HepG2 (cell line): ENCODE measurements around the gene NME4. TPM values are rescaled to one million over a fixed set of nuclear protein-coding genes. Genes with fewer than 3 reads are reported as not detected.
A peak's percentile ranks its signal among the peaks of the same experiment; 100 is the strongest.

ENCODE experiments used
- ATRX ChIP-seq: sonication (generic); formaldehyde crosslinking; IDR thresholded peaks from 2 replicates; pipeline ENCODE4 v1.4.0; 2020; ENCODE audit warnings: missing genetic modification reagents, borderline replicate concordance
- BRD4 ChIP-seq: sonication (generic); formaldehyde crosslinking; IDR thresholded peaks from 2 replicates; pipeline ENCODE4 v1.4.0; 2020; ENCODE audit warnings: missing genetic modification reagents
- GRHL1 ChIP-seq: sonication (generic); formaldehyde crosslinking; conservative IDR thresholded peaks from 2 replicates; pipeline ENCODE4 v1.8.0; 2022; ENCODE audit warnings: missing genetic modification reagents
- KLF6 ChIP-seq: IDR thresholded peaks from 2 replicates; pipeline ENCODE4 v1.8.0; 2016; ENCODE audit warnings: missing biosample characterization, missing genetic modification reagents
- RELA ChIP-seq: sonication (generic); formaldehyde crosslinking; IDR thresholded peaks from 2 replicates; pipeline ENCODE4 v1.4.0; 2020; ENCODE audit warnings: missing genetic modification reagents
- RFX5 ChIP-seq: IDR thresholded peaks from 2 replicates; pipeline ENCODE4 v1.6.1; 2011; ENCODE audit warnings: low read depth, low read length, improper control_type of control experiment
- SALL2 ChIP-seq: sonication (generic); formaldehyde crosslinking; IDR thresholded peaks from 2 replicates; pipeline ENCODE4 v1.8.1; 2023; ENCODE audit warnings: mild to moderate bottlenecking, missing genetic modification reagents, inconsistent platforms
- SIX4 ChIP-seq: sonication (generic); formaldehyde crosslinking; IDR thresholded peaks from 2 replicates; pipeline ENCODE4 v1.4.0; 2020; ENCODE audit warnings: missing genetic modification reagents
- WIZ ChIP-seq: sonication (generic); formaldehyde crosslinking; IDR thresholded peaks from 2 replicates; pipeline ENCODE4 v1.5.1; 2020; ENCODE audit warnings: mild to moderate bottlenecking, missing genetic modification reagents
- ZBTB14 ChIP-seq: sonication (generic); formaldehyde crosslinking; IDR thresholded peaks from 2 replicates; pipeline ENCODE4 v1.4.0; 2020; ENCODE audit warnings: missing genetic modification reagents
- ZBTB38 ChIP-seq: sonication (generic); formaldehyde crosslinking; IDR thresholded peaks from 2 replicates; pipeline ENCODE4 v1.5.1; 2020; ENCODE audit warnings: mild to moderate bottlenecking, missing genetic modification reagents
- ZBTB39 ChIP-seq: sonication (generic); formaldehyde crosslinking; IDR thresholded peaks from 2 replicates; pipeline ENCODE4 v1.5.0; 2020; ENCODE audit warnings: missing genetic modification reagents
- ZBTB43 ChIP-seq: sonication (generic); formaldehyde crosslinking; conservative IDR thresholded peaks from 2 replicates; pipeline ENCODE4 v1.4.0; 2020; ENCODE audit warnings: missing genetic modification reagents
- ZFP90 ChIP-seq: sonication (generic); formaldehyde crosslinking; IDR thresholded peaks from 2 replicates; pipeline ENCODE4 v1.8.0; 2022; ENCODE audit warnings: missing genetic modification reagents, mild to moderate bottlenecking, inconsistent platforms, borderline replicate concordance
- ZMYM4 ChIP-seq: sonication (generic); formaldehyde crosslinking; IDR thresholded peaks from 2 replicates; pipeline ENCODE4 v1.8.1; 2023; ENCODE audit warnings: mild to moderate bottlenecking, missing genetic modification reagents
- ZNF124 ChIP-seq: sonication (generic); formaldehyde crosslinking; IDR thresholded peaks from 2 replicates; pipeline ENCODE4 v1.4.0; 2020; ENCODE audit warnings: missing genetic modification reagents
- ZNF343 ChIP-seq: sonication (generic); formaldehyde crosslinking; IDR thresholded peaks from 2 replicates; pipeline ENCODE4 v1.4.0; 2020; ENCODE audit warnings: mild to moderate bottlenecking, missing genetic modification reagents
- ZNF430 ChIP-seq: sonication (generic); formaldehyde crosslinking; IDR thresholded peaks from 2 replicates; pipeline ENCODE4 v1.9.0; 2021; ENCODE audit warnings: mild to moderate bottlenecking, missing genetic modification reagents
- ZNF432 ChIP-seq: sonication (generic); formaldehyde crosslinking; IDR thresholded peaks from 2 replicates; pipeline ENCODE4 v1.5.0; 2020; ENCODE audit warnings: missing genetic modification reagents, mild to moderate bottlenecking, borderline replicate concordance
- ZNF513 ChIP-seq: sonication (generic); formaldehyde crosslinking; conservative IDR thresholded peaks from 2 replicates; pipeline ENCODE4 v1.5.0; 2020; ENCODE audit warnings: missing genetic modification reagents
- ZNF674 ChIP-seq: sonication (generic); formaldehyde crosslinking; IDR thresholded peaks from 2 replicates; pipeline ENCODE4 v1.5.0; 2020; ENCODE audit warnings: low read depth, mild to moderate bottlenecking, missing genetic modification reagents
- ZNF720 ChIP-seq: sonication (generic); formaldehyde crosslinking; IDR thresholded peaks from 2 replicates; pipeline ENCODE4 v1.4.0; 2020; ENCODE audit warnings: missing genetic modification reagents
- polyA plus RNA-seq, 8 experiments: library from polyadenylated mRNA; depleted of rRNA in 3 of 8; stranded (reverse) in 7 of 8; unstranded in 1 of 8; fragments of >200 nt; fragmentation: Illumina TruSeq in 4 of 8; extraction: Trizol in 4 of 8; gene quantifications; 2 replicates each; pipeline versions ENCODE4 v1.2.1 to v1.2.3, GENCODE V29; 2011 to 2016; ENCODE audit warnings: low read depth in 4 of 8, missing spikeins in 1 of 8, mixed read lengths in 1 of 8; ENCODE audit not compliant: insufficient read depth in 1 of 8
- total RNA-seq, 5 experiments: library from RNA; depleted of rRNA; stranded (reverse); fragments of >200 nt; fragmentation: Illumina TruSeq; extraction: Trizol; gene quantifications; 2 replicates each; pipeline ENCODE4 v1.2.3, GENCODE V29; 2016; ENCODE audit warnings: low read depth in 1 of 5

Gene NME4
- total and polyA plus RNA-seq, 2 of the 13 experiments (the other 11 are each of a cell fraction or from before 2014, with no cell fraction given): 121 to 263 TPM

GRCh38 chr16:352547-353403 lies 44.2 kb upstream of the NME4 start, which contains the start of gene AXIN1 (continued):
- TF ChIP-seq ZBTB39 (CRISPR knock-in tag) (0 out of 2 replicates have a peak, but pooled peaks have one; percentile 27), ZNF432 (no peak), ZMYM4 (CRISPR knock-in tag) (peak; percentile 47; the same call in 1 of the 2 replicates), ATRX (CRISPR knock-in tag) (no peak), WIZ (no peak), ZNF343 (CRISPR knock-in tag) (peak; percentile 70; the same call in 1 of the 2 replicates), ZBTB14 (CRISPR knock-in tag) (no peak), SIX4 (no peak), ZFP90 (CRISPR knock-in tag) (no peak), ZNF124 (CRISPR knock-in tag) (peak; percentile 53; the same call in 1 of the 2 replicates), ZNF513 (CRISPR knock-in tag) (no peak), ZNF720 (no peak), KLF6 (CRISPR knock-in tag) (no peak), ZNF674 (CRISPR knock-in tag) (no peak), GRHL1 (CRISPR knock-in tag) (no peak), BRD4 (CRISPR knock-in tag) (no peak), ZBTB43 (CRISPR knock-in tag) (no peak), SALL2 (CRISPR knock-in tag) (no peak), ZBTB38 (peak; percentile 80), RFX5 (no peak), ZNF430 (CRISPR knock-in tag) (0 out of 2 replicates have a peak, but pooled peaks have one; percentile 66), RELA (CRISPR knock-in tag) (no peak)
